G401.6 (cell line): ENCODE data around the gene ZNF790.
A peak's percentile ranks its signal among the peaks of the same experiment; 100 is the strongest.

Experiments used
- FAIRE-seq: peaks from 2 replicates; lab custom pipeline; 2012; peaks lifted over from hg19 to GRCh38; lab: Jason Lieb, UNC

ZNF790 gene

GRCh38 chr19:36772311-36773222 lies 65.6 kb downstream of the ZNF790 start, which contains the start of gene ZNF850:
TSS of gene ZNF850 (minus strand) at chr19:36772807. CDS start at chr19:36762606, 10,201 bp downstream.
- peak; percentile 19 for FAIRE-seq

GRCh38 chr19:36771261-36772231 lies 66.6 kb downstream of the ZNF790 start:
- no peak for FAIRE-seq
